Spleen (tissue), 11 donors: ENCODE data around the gene LRFN2. TPM values are rescaled to one million over a fixed set of nuclear protein-coding genes. Genes with fewer than 3 reads are reported as not detected.

Experiments
- DNase-seq: peaks from one replicate; pipeline ENCODE4 v3.0.0-alpha.2; 2020
- H3K27ac ChIP-seq, 8 donors: fragments of 200-600 bp; sonication (generic) in 7 of 8; 1 replicate in 4 of 8; 2 replicates in 4 of 8; pipeline versions ENCODE4 v1.5.0 to v1.8.0; 2016 to 2021; ENCODE audit warnings: inconsistent platforms in 4 of 8, mild to moderate bottlenecking in 4 of 8, moderate library complexity in 1 of 8
- H3K27me3 ChIP-seq, 7 donors: fragments of 200-600 bp; sonication (generic) in 6 of 7; replicated peaks in 1 of 7; 1 replicate in 4 of 7; 2 replicates in 3 of 7; pipeline versions ENCODE4 v1.5.0 to v1.8.0; 2016 to 2021; ENCODE audit warnings: inconsistent platforms in 3 of 7, mild to moderate bottlenecking in 1 of 7
- H3K36me3 ChIP-seq, 6 donors: fragments of 200-600 bp; sonication (generic) in 5 of 6; 1 replicate in 4 of 6; 2 replicates in 2 of 6; pipeline versions ENCODE4 v1.5.0 to v1.8.0; 2016 to 2021; ENCODE audit warnings: inconsistent platforms in 2 of 6
- H3K4me1 ChIP-seq, 6 donors: fragments of 200-600 bp; sonication (generic) in 5 of 6; 1 replicate in 3 of 6; 2 replicates in 3 of 6; pipeline versions ENCODE4 v1.5.0 to v1.8.0; 2016 to 2021; ENCODE audit warnings: inconsistent platforms in 3 of 6
- H3K4me3 ChIP-seq, 8 donors: fragments of 200-600 bp; sonication (generic) in 7 of 8; 1 replicate in 4 of 8; 2 replicates in 4 of 8; pipeline versions ENCODE4 v1.5.0 to v1.8.0; 2016 to 2021; ENCODE audit warnings: inconsistent platforms in 4 of 8, mild to moderate bottlenecking in 4 of 8, moderate library complexity in 2 of 8
- H3K9me3 ChIP-seq, 8 donors: fragments of 200-600 bp; sonication (generic) in 7 of 8; 1 replicate in 4 of 8; 2 replicates in 4 of 8; pipeline versions ENCODE4 v1.5.0 to v1.8.0; 2016 to 2021; ENCODE audit warnings: inconsistent platforms in 4 of 8
- CTCF ChIP-seq, 11 experiments: fragments of 200-600 bp in 7 of 11; fragments of 450-650 bp in 4 of 11; sonication (generic) in 4 of 11; IDR thresholded peaks in 8 of 11; conservative IDR thresholded peaks in 3 of 11; 1 replicate in 7 of 11; 2 replicates in 4 of 11; pipeline versions ENCODE4 v1.4.0 to v1.8.0; 2016 to 2021; ENCODE audit warnings: antibody characterized with exemption in 11 of 11, inconsistent platforms in 4 of 11, mild to moderate bottlenecking in 1 of 11
- POLR2A ChIP-seq, 3 donors: fragments of 450-650 bp; IDR thresholded peaks; one replicate each; pipeline ENCODE4 v1.5.1; 2017; ENCODE audit warnings: antibody characterized with exemption in 3 of 3, mild to moderate bottlenecking in 1 of 3
- POLR2AphosphoS5 ChIP-seq, 3 donors: sonication (generic); formaldehyde crosslinking; IDR thresholded peaks; one replicate each; pipeline ENCODE4 v1.5.1; 2017; ENCODE audit warnings: antibody characterized with exemption in 3 of 3
- WGBS, 5 donors: extraction: QIAGEN DNeasy Blood & Tissue Kit in 3 of 5; methylation state at CpG; one replicate each; pipeline versions ENCODE4 v1.1.5 to v1.1.7; 2013 to 2018; 5-methylcytosine and 5-hydroxymethylcytosine counted together
- intact Hi-C: fragments of 100-400 bp; cut with DNase I; formaldehyde crosslinking; loops from one replicate; pipeline ENCODE4 v1.15.0; 2023; ENCODE audit warnings: low total_unique reads
- polyA plus RNA-seq, 3 donors: library from polyadenylated mRNA; stranded (reverse); fragments of 200-250 nt; gene quantifications; one replicate each; pipeline ENCODE4 v1.2.1, GENCODE V29; 2013
- total RNA-seq, 7 donors: library from RNA; depleted of rRNA in 3 of 7; stranded (reverse); fragments of >200 nt in 3 of 7; fragmentation: NEBNext Ultra II Directional in 4 of 7; extraction: Animal tissue kit (Norgen Biotek cat#: 25700) in 4 of 7; gene quantifications; one replicate each; pipeline versions ENCODE4 v1.1.0 to v1.2.1, GENCODE V29; 2016 to 2021
- donor health status: healthy with polysubstance abuse.
- donor health status: DM: no; HTN: no; CAD: no; lungs with moderate emphysema.
- donor health status: DM: no; HTN: no; CAD: no.
- donor health status: Bipolar disorder and iron deficiency.
- donor health status: healthy.
- donor health status: DM: no; HTN: no; CAD: no.
- donor health status: DM: yes; HTN: yes; CAD: no.

The LRFN2 gene
- total and polyA plus RNA-seq, 10 donors: 0.05 to 6.0 (median 1.3) TPM

- WGBS, 5 donors: 11 to 86% (median 27%) methylated on average over 2 of the region's 2 CpGs
Observed at GRCh38 chr6:40356242-40356910, 230.8 kb downstream of the LRFN2 start.

GRCh38 chr6:40355532-40355931 is 231.6 kb downstream of the LRFN2 start:
- no peak for DNase-seq
- no peak overlapping the region for H3K27ac ChIP-seq
- H3K27me3 ChIP-seq: peaks cover 0 to 13% (median 0%) of the 10 kb centered on the region in 7 donors
- peaks cover 0 to 12% (median 0%) of the 10 kb centered on the region in 6 donors for H3K4me1 ChIP-seq
- 82 to 100% (median 86%) methylated on average over 2 of the region's 2 CpGs for WGBS, 5 donors
- H3K4me3 ChIP-seq: no peak overlapping the region
- H3K9me3 ChIP-seq: no peaks in the 10 kb centered on the region
- TF ChIP-seq CTCF (IDR thresholded peaks at IDR 0.05 in 8 of 11, conservative IDR thresholded peaks at IDR 0.05 in 3 of 11): no peak
- TF ChIP-seq POLR2A (IDR thresholded peaks at IDR 0.05): no peak
- TF ChIP-seq POLR2AphosphoS5 (IDR thresholded peaks at IDR 0.05): no peak
- intact Hi-C loops: no loop called here
- H3K36me3 ChIP-seq: no peaks in the 10 kb centered on the region

More at GRCh38 chr6:40356242-40356910, 230.8 kb downstream of the LRFN2 start:
- no peaks in the 10 kb centered on the region for H3K9me3 ChIP-seq
- H3K4me1 ChIP-seq: peaks cover 0 to 12% (median 0%) of the 10 kb centered on the region in 6 donors
- no peaks in the 10 kb centered on the region for H3K36me3 ChIP-seq
- intact Hi-C loops: no loop called here
- H3K4me3 ChIP-seq: no peak overlapping the region
- H3K27me3 ChIP-seq: peaks cover 0 to 19% (median 0%) of the 10 kb centered on the region in 7 donors
- TF ChIP-seq CTCF (IDR thresholded peaks at IDR 0.05 in 8 of 11, conservative IDR thresholded peaks at IDR 0.05 in 3 of 11) (no peak), POLR2AphosphoS5 (IDR thresholded peaks at IDR 0.05) (no peak), POLR2A (IDR thresholded peaks at IDR 0.05) (no peak)
- DNase-seq: no peak
- no peak overlapping the region for H3K27ac ChIP-seq

- 86 to 92% (median 91%) methylated on average over 1 of the region's 1 CpG for WGBS, 5 donors
- TF ChIP-seq POLR2A (IDR thresholded peaks at IDR 0.05): no peak
- TF ChIP-seq POLR2AphosphoS5 (IDR thresholded peaks at IDR 0.05): no peak
- TF ChIP-seq CTCF (IDR thresholded peaks at IDR 0.05 in 8 of 11, conservative IDR thresholded peaks at IDR 0.05 in 3 of 11): no peak
- Histone ChIP-seq H3K36me3 (no peaks in the 10 kb centered on the region), H3K27ac (no peak overlapping the region), H3K4me3 (no peak overlapping the region), H3K4me1 (peaks cover 0 to 12% (median 0%) of the 10 kb centered on the region in 6 donors), H3K27me3 (peaks cover 0 to 8% (median 0%) of the 10 kb centered on the region in 7 donors), H3K9me3 (no peaks in the 10 kb centered on the region)
- intact Hi-C loops: no loop called here
- DNase-seq: no peak
Observed at GRCh38 chr6:40355066-40355465, 232.1 kb downstream of the LRFN2 start.

- intact Hi-C loops: no loop called here
- no peak overlapping the region for H3K4me3 ChIP-seq
- no peaks in the 10 kb centered on the region for H3K9me3 ChIP-seq
- no peaks in the 10 kb centered on the region for H3K36me3 ChIP-seq
- peaks cover 0 to 12% (median 0%) of the 10 kb centered on the region in 6 donors for H3K4me1 ChIP-seq
- no peak for DNase-seq
- TF ChIP-seq POLR2AphosphoS5 (IDR thresholded peaks at IDR 0.05) (no peak), CTCF (IDR thresholded peaks at IDR 0.05 in 8 of 11, conservative IDR thresholded peaks at IDR 0.05 in 3 of 11) (no peak), POLR2A (IDR thresholded peaks at IDR 0.05) (no peak)
- H3K27me3 ChIP-seq: no peaks in the 10 kb centered on the region
- no peak overlapping the region for H3K27ac ChIP-seq
Observed at GRCh38 chr6:40353967-40354452, 233.2 kb downstream of the LRFN2 start.
